WTC11 (cell line): ENCODE data around the gene LYZL2.

Experiments used
- ATF1 ChIP-seq: sonication (generic); formaldehyde crosslinking; IDR thresholded peaks from 2 replicates; pipeline ENCODE4 v1.8.1; 2023; ENCODE audit warnings: mild to moderate bottlenecking, moderate library complexity, missing genetic modification reagents
- CREM ChIP-seq: sonication (generic); formaldehyde crosslinking; IDR thresholded peaks from 2 replicates; pipeline ENCODE4 v1.8.1; 2022; ENCODE audit warnings: mild to moderate bottlenecking, missing genetic modification reagents, moderate library complexity
- CTCF ChIP-seq: fragments of 200-600 bp; IDR thresholded peaks from 2 replicates; pipeline ENCODE4 v1.8.0; 2022; ENCODE audit warnings: antibody characterized with exemption
- ESRRA ChIP-seq: sonication (generic); formaldehyde crosslinking; IDR thresholded peaks from 2 replicates; pipeline ENCODE4 v1.8.1; 2022; ENCODE audit warnings: mild to moderate bottlenecking, missing genetic modification reagents, borderline replicate concordance
- FOXJ3 ChIP-seq: sonication (generic); formaldehyde crosslinking; IDR thresholded peaks from 2 replicates; pipeline ENCODE4 v1.9.0; 2021; ENCODE audit warnings: missing genetic modification reagents, mild to moderate bottlenecking, borderline replicate concordance
- FOXK1 ChIP-seq: sonication (generic); formaldehyde crosslinking; IDR thresholded peaks from 2 replicates; pipeline ENCODE4 v1.8.0; 2022; ENCODE audit warnings: mild to moderate bottlenecking, moderate library complexity, missing genetic modification reagents
- NFYB ChIP-seq: sonication (generic); formaldehyde crosslinking; conservative IDR thresholded peaks from 2 replicates; pipeline ENCODE4 v1.8.0; 2022; ENCODE audit warnings: low read depth, missing genetic modification reagents
- OVOL2 ChIP-seq: fragments of 250-450 bp; sonication (Bioruptor Pico); IDR thresholded peaks from 2 replicates; pipeline ENCODE4 v1.9.0; 2021; ENCODE audit warnings: mild to moderate bottlenecking, borderline replicate concordance
- USF1 ChIP-seq: sonication (generic); formaldehyde crosslinking; IDR thresholded peaks from 2 replicates; pipeline ENCODE4 v1.8.0; 2022; ENCODE audit warnings: mild to moderate bottlenecking, missing genetic modification reagents
- ZNF138 ChIP-seq: sonication (generic); formaldehyde crosslinking; conservative IDR thresholded peaks from 2 replicates; pipeline ENCODE4 v1.8.1; 2022; ENCODE audit warnings: mild to moderate bottlenecking, moderate library complexity, missing genetic modification reagents
- ZNF416 ChIP-seq: fragments of 250-450 bp; sonication (Bioruptor Pico); IDR thresholded peaks from 2 replicates; pipeline ENCODE4 v1.9.0; 2021; ENCODE audit warnings: mild to moderate bottlenecking, inconsistent platforms
- TF ChIP-seq, protein P1 (sequence below): sonication (generic); formaldehyde crosslinking; IDR thresholded peaks from 2 replicates; pipeline ENCODE4 v1.8.1; 2022; ENCODE audit warnings: mild to moderate bottlenecking, moderate library complexity, missing genetic modification reagents

GRCh38 chr10:30574432-30574796 lies 55.1 kb downstream of the LYZL2 start:
- TF ChIP-seq ZNF138 (no peak), NFYB (CRISPR knock-in tag) (no peak), CTCF (no peak), CREM (no peak), ESRRA (CRISPR knock-in tag) (no peak), FOXK1 (CRISPR knock-in tag) (no peak), ZNF416 (CRISPR knock-in tag) (no peak), USF1 (no peak), OVOL2 (CRISPR knock-in tag) (no peak), ATF1 (CRISPR knock-in tag) (no peak), FOXJ3 (CRISPR knock-in tag) (no peak)
- TF ChIP-seq, protein P1, sequence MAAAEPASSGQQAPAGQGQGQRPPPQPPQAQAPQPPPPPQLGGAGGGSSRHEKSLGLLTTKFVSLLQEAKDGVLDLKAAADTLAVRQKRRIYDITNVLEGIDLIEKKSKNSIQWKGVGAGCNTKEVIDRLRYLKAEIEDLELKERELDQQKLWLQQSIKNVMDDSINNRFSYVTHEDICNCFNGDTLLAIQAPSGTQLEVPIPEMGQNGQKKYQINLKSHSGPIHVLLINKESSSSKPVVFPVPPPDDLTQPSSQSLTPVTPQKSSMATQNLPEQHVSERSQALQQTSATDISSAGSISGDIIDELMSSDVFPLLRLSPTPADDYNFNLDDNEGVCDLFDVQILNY (CRISPR knock-in tag), result no peak
